ENCODE measurements around the gene ICA1L. TPM values are rescaled to one million over a fixed set of nuclear protein-coding genes. Genes with fewer than 3 reads are reported as not detected.
"Not testable (repeated sequence)": the region's sequence is repeated elsewhere in the genome, so short reads cannot be mapped to it uniquely, and the experiment has no call there.

ICA1L gene
- total RNA-seq, 1 donor from 2014 or later, result 6.2 TPM

DNA sequence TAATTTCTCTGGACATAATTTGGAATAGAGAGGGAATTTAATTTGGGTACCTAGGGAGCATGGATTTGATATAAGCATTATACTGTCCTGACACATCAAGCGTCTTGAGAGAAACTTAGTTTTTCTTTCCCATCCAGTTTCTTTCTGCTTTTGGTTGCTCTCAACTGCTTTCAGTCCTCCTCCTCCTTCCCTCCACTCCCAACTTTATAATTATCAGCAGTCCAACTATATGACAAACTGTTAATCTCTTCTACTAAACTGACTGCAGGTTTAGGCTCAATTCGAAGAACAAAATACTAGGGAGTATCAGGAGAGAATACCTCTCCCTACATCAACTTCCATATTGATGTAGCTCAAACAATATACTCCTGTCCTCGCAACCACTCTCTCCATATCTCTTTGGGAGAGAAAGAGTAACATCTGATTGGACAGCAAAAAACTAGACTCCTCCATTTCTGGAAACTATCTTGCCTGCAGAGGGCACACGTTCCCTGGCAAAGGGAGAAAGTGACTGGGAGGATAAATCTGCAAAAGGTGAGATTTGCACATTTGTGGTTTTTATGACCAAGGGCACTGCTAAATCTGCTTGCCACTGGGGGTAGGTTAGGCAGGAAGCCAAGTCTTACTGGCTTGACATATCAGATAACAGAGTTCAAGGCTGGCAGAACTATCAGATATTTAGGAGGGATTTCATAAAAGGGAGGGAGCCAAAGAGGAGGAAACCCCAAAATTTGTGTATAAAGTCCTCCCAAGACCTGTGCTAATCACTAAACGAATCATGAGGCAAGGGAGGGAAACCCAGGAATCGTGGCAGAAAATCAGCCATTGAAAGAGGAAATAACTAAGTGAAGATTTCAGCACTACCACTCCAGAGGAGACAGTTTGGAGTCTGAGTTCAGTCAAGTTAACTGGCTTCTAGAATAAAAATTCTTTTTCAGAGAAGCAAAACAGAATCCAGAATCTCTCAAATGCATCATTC, 40.0 kb downstream of the ICA1L start:
- Mint-ChIP-seq H3K9me3 (no peaks in the 10 kb centered on the region), H3K36me3 (ENCODE audit: low read depth) (no peaks in the 10 kb centered on the region), H3K4me3 (ENCODE audit: low read depth) (no peak overlapping the region), H3K4me1 (ENCODE audit: low read depth) (peaks cover 14% of the 10 kb centered on the region), H3K27ac (no peak overlapping the region), H3K27me3 (ENCODE audit: low read depth) (no peaks in the 10 kb centered on the region)
- peak; percentile 28 for DNase-seq (ENCODE audit: low spot score)
- intact Hi-C loops (cut with micrococcal nuclease), result no loop called here

GRCh38 chr2:202824901-202825300, 46.7 kb downstream of the ICA1L start:
- H3K36me3 Mint-ChIP-seq (ENCODE audit: low read depth), result no peaks in the 10 kb centered on the region
- intact Hi-C loops (cut with micrococcal nuclease), result no loop called here
- no peak for DNase-seq (ENCODE audit: low spot score)
- H3K27ac Mint-ChIP-seq, result no peak overlapping the region
- no peak overlapping the region for H3K4me3 Mint-ChIP-seq (ENCODE audit: low read depth)
- H3K4me1 Mint-ChIP-seq (ENCODE audit: low read depth), result no peaks in the 10 kb centered on the region
- H3K27me3 Mint-ChIP-seq (ENCODE audit: low read depth), result no peaks in the 10 kb centered on the region
- no peaks in the 10 kb centered on the region for H3K9me3 Mint-ChIP-seq

DNA sequence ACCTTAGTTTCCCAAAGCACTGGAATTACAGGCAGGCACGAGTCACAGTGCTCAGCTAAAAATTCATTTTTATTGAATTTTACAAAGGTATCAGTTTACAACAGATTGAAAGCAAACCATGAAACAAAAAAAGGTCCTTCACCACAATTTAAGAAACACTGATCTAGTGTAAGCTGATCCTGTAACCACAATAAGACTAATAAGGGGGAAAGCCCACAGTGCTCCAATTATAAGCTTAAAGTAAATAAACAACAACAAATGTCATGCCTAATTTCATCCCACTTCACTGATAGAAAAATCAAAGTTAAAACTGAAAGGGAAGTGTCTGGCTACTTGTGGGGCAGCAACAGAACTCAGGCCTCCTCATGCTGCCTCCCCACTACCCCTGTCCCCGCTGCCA, 49.2 kb downstream of the ICA1L start:
- no peaks in the 10 kb centered on the region for H3K4me1 Mint-ChIP-seq (ENCODE audit: low read depth)
- no peak for DNase-seq (ENCODE audit: low spot score)
- H3K4me3 Mint-ChIP-seq (ENCODE audit: low read depth), result no peak overlapping the region
- intact Hi-C loops (cut with micrococcal nuclease), result no loop called here
- no peak overlapping the region for H3K27ac Mint-ChIP-seq
- no peaks in the 10 kb centered on the region for H3K36me3 Mint-ChIP-seq (ENCODE audit: low read depth)
- H3K9me3 Mint-ChIP-seq, result no peaks in the 10 kb centered on the region
- no peaks in the 10 kb centered on the region for H3K27me3 Mint-ChIP-seq (ENCODE audit: low read depth)

DNA sequence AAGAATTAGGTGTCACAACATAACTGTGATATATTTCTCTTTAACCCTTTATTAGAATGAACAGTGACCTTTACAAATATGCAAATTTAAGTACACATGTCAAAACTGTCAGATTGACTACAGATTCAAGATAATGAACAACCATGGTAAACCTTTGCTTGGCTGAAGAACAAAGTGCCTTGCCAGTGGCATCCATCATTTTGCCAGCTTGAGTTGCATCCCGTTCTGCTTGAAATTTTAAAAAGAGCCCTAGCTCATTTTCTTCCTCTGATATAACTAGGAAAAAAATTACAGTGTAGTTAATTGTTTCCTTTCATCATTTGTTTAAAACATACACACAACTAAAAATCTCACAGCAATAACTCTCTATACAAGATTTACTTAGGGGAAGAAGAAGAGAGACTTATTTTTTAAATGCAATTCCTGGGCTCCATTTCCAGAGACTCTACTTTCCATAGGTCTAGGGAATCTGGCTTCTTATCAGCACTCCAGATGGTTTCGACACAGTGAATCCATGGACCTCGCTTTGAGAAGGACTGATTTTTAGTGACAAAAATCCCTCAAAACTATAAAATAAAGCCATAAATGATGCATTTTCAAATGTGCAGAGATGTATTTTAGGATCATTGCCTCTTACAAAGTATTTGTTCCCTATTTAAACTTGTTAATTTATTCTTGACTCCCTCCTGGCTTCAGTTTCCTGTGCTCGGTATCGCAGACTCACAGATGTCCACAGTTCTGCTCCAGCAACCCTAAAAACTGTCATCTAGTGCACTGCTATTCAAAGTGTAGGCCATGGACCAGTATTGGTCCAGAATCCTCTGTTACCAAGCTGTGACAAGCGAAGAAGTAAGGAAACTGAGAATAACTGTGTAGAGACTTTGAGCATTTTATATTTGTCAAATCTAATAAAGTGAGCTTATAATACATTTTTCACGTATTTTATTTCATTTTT, 50.1 kb downstream of the ICA1L start:
- H3K4me3 Mint-ChIP-seq (ENCODE audit: low read depth), result no peak overlapping the region
- no peaks in the 10 kb centered on the region for H3K27me3 Mint-ChIP-seq (ENCODE audit: low read depth)
- H3K36me3 Mint-ChIP-seq (ENCODE audit: low read depth), result no peaks in the 10 kb centered on the region
- no peaks in the 10 kb centered on the region for H3K4me1 Mint-ChIP-seq (ENCODE audit: low read depth)
- no peaks in the 10 kb centered on the region for H3K9me3 Mint-ChIP-seq
- DNase-seq (ENCODE audit: low spot score), result no peak
- intact Hi-C loops (cut with micrococcal nuclease), result no loop called here
- H3K27ac Mint-ChIP-seq, result no peak overlapping the region

GRCh38 chr2:202818321-202818720, 53.2 kb downstream of the ICA1L start:
- H3K4me1 Mint-ChIP-seq (ENCODE audit: low read depth), result no peaks in the 10 kb centered on the region
- H3K27ac Mint-ChIP-seq, result no peak overlapping the region
- H3K4me3 Mint-ChIP-seq (ENCODE audit: low read depth), result no peak overlapping the region
- peaks cover 9% of the 10 kb centered on the region for H3K36me3 Mint-ChIP-seq (ENCODE audit: low read depth)
- no peaks in the 10 kb centered on the region for H3K27me3 Mint-ChIP-seq (ENCODE audit: low read depth)
- intact Hi-C loops (cut with micrococcal nuclease), result no loop called here
- H3K9me3 Mint-ChIP-seq, result no peaks in the 10 kb centered on the region
- DNase-seq (ENCODE audit: low spot score), result no peak

DNA sequence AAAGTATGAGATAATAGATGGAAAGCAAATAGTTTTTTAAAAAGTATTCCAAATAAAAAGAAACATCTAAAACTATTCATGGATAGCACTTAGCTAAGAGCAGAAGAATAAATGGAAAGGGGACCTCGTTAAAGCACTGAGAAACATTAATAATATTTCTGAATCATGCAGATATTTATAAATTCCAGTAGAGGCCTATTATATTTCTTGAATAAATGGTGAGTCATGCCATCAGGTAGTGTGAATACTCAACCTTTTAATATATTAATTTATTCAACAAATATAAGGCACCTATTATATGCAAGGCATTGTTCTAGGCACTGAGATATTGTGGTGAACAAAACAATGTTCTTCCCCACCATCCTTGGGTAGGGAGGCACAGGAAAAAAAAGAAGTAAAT, 53.8 kb downstream of the ICA1L start:
- no peaks in the 10 kb centered on the region for H3K4me1 Mint-ChIP-seq (ENCODE audit: low read depth)
- H3K4me3 Mint-ChIP-seq (ENCODE audit: low read depth), result no peak overlapping the region
- no peak overlapping the region for H3K27ac Mint-ChIP-seq
- intact Hi-C loops (cut with micrococcal nuclease), result no loop called here
- H3K27me3 Mint-ChIP-seq (ENCODE audit: low read depth), result no peaks in the 10 kb centered on the region
- peaks cover 9% of the 10 kb centered on the region for H3K36me3 Mint-ChIP-seq (ENCODE audit: low read depth)
- no peaks in the 10 kb centered on the region for H3K9me3 Mint-ChIP-seq
- no peak for DNase-seq (ENCODE audit: low spot score)

DNA sequence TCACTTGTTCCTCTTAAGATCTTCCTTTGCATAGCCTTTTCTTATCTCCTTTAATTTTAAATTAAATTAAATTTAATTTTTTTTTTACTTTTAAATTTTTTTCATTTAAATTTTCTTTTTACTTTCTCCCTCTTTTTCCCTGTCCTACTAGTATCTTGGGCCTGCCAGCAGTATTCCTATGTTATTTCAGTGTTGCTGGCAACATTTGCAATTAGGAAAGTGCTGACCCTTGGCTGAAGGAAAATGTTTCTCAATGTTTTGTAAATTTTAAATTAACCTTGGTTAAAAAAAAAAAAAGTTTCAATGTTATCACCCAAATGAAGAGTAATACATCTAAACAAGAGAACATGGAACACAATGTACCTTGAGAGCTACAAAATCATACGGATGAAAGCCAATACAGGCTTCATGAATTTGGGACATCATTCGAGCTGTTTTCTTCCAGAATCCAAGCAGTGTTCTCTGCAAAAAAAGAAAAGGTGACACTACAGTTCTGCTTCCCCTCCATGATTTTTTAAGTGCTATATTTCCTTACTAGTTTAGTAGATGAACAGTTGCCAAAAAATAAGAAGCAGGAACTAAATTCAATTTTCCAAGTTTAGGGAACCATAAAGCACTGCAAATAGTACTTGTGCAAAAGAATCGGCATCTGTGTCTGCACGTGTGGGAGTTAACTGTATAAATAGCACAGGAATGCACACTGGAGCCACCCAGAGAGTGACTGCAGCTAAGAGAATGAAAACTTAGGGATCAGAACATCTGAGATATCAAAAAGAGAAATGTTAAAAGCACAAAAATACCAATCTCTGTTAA, 55.8 kb downstream of the ICA1L start:
- Mint-ChIP-seq H3K27me3 (ENCODE audit: low read depth) (no peaks in the 10 kb centered on the region), H3K27ac (no peak overlapping the region), H3K36me3 (ENCODE audit: low read depth) (peaks cover 12% of the 10 kb centered on the region), H3K9me3 (no peaks in the 10 kb centered on the region), H3K4me3 (ENCODE audit: low read depth) (no peak overlapping the region), H3K4me1 (ENCODE audit: low read depth) (no peaks in the 10 kb centered on the region)
- DNase-seq (ENCODE audit: low spot score), result no peak
- intact Hi-C loops (cut with micrococcal nuclease), result no loop called here

- Mint-ChIP-seq H3K9me3 (no peaks in the 10 kb centered on the region), H3K27ac (no peak overlapping the region), H3K4me3 (ENCODE audit: low read depth) (no peak overlapping the region), H3K4me1 (ENCODE audit: low read depth) (no peaks in the 10 kb centered on the region), H3K27me3 (ENCODE audit: low read depth) (no peaks in the 10 kb centered on the region), H3K36me3 (ENCODE audit: low read depth) (peaks cover 19% of the 10 kb centered on the region)
- intact Hi-C loops (cut with micrococcal nuclease), result no loop called here
- no peak for DNase-seq (ENCODE audit: low spot score)
Measured at GRCh38 chr2:202814226-202814625, 57.3 kb downstream of the ICA1L start.

DNA sequence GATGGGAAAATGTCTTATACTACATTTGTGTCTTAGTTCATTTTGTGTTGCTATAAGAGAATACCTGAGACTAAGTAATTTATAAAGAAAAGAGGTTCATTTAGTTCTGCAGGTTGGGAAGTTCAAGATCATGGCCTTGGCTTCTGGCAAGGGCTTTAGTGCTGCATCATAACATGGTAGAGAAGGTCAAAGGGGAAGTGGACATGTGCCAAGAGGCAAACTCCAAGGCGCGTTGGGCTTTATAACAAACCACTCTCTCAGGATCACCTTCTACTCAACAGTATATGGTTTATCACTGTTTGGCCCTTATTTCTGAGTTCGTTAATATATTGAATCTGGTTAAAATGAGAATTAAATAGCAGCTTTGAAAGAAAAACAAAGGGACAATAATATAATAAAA, 58.2 kb downstream of the ICA1L start:
- Mint-ChIP-seq H3K4me1 (ENCODE audit: low read depth) (no peaks in the 10 kb centered on the region), H3K4me3 (ENCODE audit: low read depth) (no peak overlapping the region), H3K9me3 (no peaks in the 10 kb centered on the region), H3K36me3 (ENCODE audit: low read depth) (peaks cover 25% of the 10 kb centered on the region), H3K27me3 (ENCODE audit: low read depth) (no peaks in the 10 kb centered on the region), H3K27ac (no peak overlapping the region)
- intact Hi-C loops (cut with micrococcal nuclease), result no loop called here
- DNase-seq (ENCODE audit: low spot score), result no peak

DNA sequence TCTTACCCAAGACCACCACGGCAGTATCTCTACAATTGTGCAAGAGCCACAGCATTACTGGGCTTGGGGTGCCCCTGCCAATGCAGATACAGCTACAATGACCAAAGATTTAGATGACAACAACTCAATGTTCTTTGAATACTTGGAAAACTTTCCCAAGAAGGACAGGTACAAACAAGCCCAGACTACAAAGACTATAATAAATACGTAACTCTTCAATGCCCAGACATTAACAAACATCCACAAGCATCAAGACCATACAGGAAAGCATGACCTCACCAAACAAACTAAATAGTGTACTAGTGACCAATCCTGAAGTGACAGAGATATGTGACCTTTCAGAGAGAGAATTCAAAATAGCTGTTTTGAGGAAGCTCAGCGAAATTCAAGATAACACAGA, 62.8 kb downstream of the ICA1L start:
- Mint-ChIP-seq H3K9me3 (no peaks in the 10 kb centered on the region), H3K36me3 (ENCODE audit: low read depth) (peaks cover 16% of the 10 kb centered on the region), H3K27me3 (ENCODE audit: low read depth) (no peaks in the 10 kb centered on the region), H3K27ac (no peak overlapping the region), H3K4me3 (ENCODE audit: low read depth) (no peak overlapping the region), H3K4me1 (ENCODE audit: low read depth) (no peaks in the 10 kb centered on the region)
- DNase-seq (ENCODE audit: low spot score), result no peak
- intact Hi-C loops (cut with micrococcal nuclease), result no loop called here

DNA sequence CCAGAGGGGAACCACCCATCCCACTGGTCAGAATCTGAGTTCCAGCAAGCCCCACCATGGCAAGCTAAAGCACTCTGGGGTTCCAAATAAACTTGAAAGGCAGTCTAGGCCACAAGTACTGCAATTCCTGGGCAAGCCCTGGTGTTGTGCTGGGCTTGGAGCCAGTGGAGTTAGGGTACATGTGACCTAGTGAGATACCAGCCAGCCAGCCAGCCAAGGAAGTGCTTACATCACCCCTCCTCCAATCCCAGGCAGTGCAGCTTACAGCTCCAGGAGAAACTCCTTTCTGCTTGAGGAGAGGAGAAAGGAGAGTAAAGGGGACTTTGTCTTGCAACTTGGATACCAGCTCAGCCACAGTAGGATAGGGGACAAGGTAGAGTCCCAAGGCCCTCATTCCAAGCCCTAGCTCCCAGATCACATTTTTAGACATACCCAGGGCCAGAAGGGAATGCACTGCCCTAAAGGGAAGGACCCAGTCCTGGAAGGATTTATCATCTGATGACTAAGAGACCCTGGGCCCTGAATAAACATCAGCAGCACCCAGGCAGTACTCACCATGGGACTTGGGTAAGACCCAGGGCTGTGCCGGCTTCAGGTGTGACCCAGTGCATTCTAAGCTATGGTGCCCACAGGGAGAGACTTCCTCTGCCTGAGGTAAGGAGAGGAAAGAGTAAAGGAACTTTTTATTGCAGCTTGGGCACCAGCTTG, 64.0 kb downstream of the ICA1L start:
- intact Hi-C loops (cut with micrococcal nuclease); H3K27me3 Mint-ChIP-seq (ENCODE audit: low read depth); H3K9me3 Mint-ChIP-seq; DNase-seq (ENCODE audit: low spot score); H3K4me1 Mint-ChIP-seq (ENCODE audit: low read depth); H3K27ac Mint-ChIP-seq; H3K4me3 Mint-ChIP-seq (ENCODE audit: low read depth): not testable (repeated sequence)
- peaks cover 16% of the 10 kb centered on the region for H3K36me3 Mint-ChIP-seq (ENCODE audit: low read depth)

DNA sequence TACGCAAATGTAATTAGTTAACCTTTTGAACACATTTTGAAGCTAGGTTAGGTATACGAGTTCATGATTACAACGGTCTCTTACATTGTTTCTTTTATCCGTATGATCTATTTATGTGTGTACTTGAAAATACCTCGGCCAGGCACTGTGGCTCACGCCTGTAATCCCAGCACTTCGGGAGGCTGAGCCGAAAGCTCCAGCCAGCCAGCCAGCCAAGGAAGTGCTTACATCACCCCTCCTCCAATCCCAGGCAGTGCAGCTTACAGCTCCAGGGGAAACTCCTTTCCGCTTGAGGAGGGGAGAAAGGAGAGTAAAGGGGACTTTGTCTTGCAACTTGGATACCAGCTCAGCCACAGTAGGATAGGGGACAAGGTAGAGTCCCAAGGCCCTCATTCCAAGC, 65.7 kb downstream of the ICA1L start:
- H3K9me3 Mint-ChIP-seq; H3K4me3 Mint-ChIP-seq (ENCODE audit: low read depth); DNase-seq (ENCODE audit: low spot score); intact Hi-C loops (cut with micrococcal nuclease); H3K4me1 Mint-ChIP-seq (ENCODE audit: low read depth); H3K27me3 Mint-ChIP-seq (ENCODE audit: low read depth); H3K27ac Mint-ChIP-seq: not testable (repeated sequence)
- peaks cover 14% of the 10 kb centered on the region for H3K36me3 Mint-ChIP-seq (ENCODE audit: low read depth)
